IMR-90 (cell line): ENCODE data around the gene ZBTB39. TPM values are rescaled to one million over a fixed set of nuclear protein-coding genes. Genes with fewer than 3 reads are reported as not detected.
"Not testable (repeated sequence)": the region's sequence is repeated elsewhere in the genome, so short reads cannot be mapped to it uniquely, and the experiment has no call there.

Source experiments
- ATAC-seq: fragments of 200-7000 bp; cut with Tn5 transposase; 2 replicates; pipeline ENCODE4 v1.9.1; 2020; ENCODE audit warnings: low read depth, mild to moderate bottlenecking, moderate library complexity
- BruUV-seq: library from RNA; stranded (reverse); fragments of 400-500 nt; replicated peaks from 2 replicates; lab custom pipeline; 2021; lab: Mats Ljungman, UMichigan
- CTCF ChIA-PET: fragments of 300-600 bp; formaldehyde crosslinking; extraction: SDS; loops from one replicate; lab custom pipeline; 2021; ENCODE audit warnings: antibody characterized with exemption; lab: Yijun Ruan, JAX
- POLR2A ChIA-PET: fragments of 300-600 bp; sonication (Branson Sonifier 250); formaldehyde crosslinking; loops from one replicate; lab custom pipeline; 2022; ENCODE audit warnings: antibody characterized with exemption; ENCODE audit not compliant: unreplicated experiment; lab: Charles Lee
- DNase-seq: peaks from one replicate; pipeline ENCODE4 v3.0.0; 2013
- H2AFZ ChIP-seq: replicated peaks from 2 replicates; pipeline ENCODE3; 2013; ENCODE audit warnings: low read length, mild to moderate bottlenecking; ENCODE audit not compliant: poor library complexity
- H2AK5ac ChIP-seq: 2 replicates; pipeline ENCODE4 v1.6.1; 2013; ENCODE audit warnings: low read depth, low read length, inconsistent platforms
- H2AK9ac ChIP-seq: replicated peaks from 2 replicates; pipeline ENCODE3; 2013; ENCODE audit warnings: mild to moderate bottlenecking, low read depth, low read length, moderate library complexity; ENCODE audit not compliant: poor library complexity
- H2BK120ac ChIP-seq: 2 replicates; pipeline ENCODE4 v1.6.1; 2013; ENCODE audit warnings: low read depth, low read length, inconsistent platforms
- H2BK15ac ChIP-seq: 3 replicates; pipeline ENCODE4 v1.6.1; 2013; ENCODE audit warnings: low read depth, low read length, inconsistent platforms
- H2BK20ac ChIP-seq: 2 replicates; pipeline ENCODE4 v1.6.1; 2013; ENCODE audit warnings: low read depth, mild to moderate bottlenecking, inconsistent platforms, low read length, moderate library complexity
- H2BK5ac ChIP-seq: 2 replicates; pipeline ENCODE4 v1.6.1; 2013; ENCODE audit warnings: mild to moderate bottlenecking, low read depth, low read length, inconsistent platforms; ENCODE audit not compliant: poor library complexity, severe bottlenecking
- H3K14ac ChIP-seq: replicated peaks from 2 replicates; pipeline ENCODE4 v1.6.1; 2013; ENCODE audit warnings: low read depth, low read length, inconsistent platforms
- H3K18ac ChIP-seq: 2 replicates; pipeline ENCODE4 v1.6.1; 2013; ENCODE audit warnings: low read depth, low read length, control low read depth
- H3K23ac ChIP-seq: 2 replicates; pipeline ENCODE4 v1.6.1; 2013; ENCODE audit warnings: low read depth, low read length, inconsistent platforms
- H3K27ac ChIP-seq: 2 replicates; pipeline ENCODE4 v1.5.1; 2013; ENCODE audit warnings: mild to moderate bottlenecking, control low read depth, low read length; ENCODE audit not compliant: insufficient read depth
- H3K27me3 ChIP-seq: 2 replicates; pipeline ENCODE4 v1.6.1; 2013; ENCODE audit warnings: low read length; ENCODE audit not compliant: control insufficient read depth, insufficient read depth
- H3K36me3 ChIP-seq: 2 replicates; pipeline ENCODE4 v1.6.1; 2013; ENCODE audit warnings: low read length, mixed read lengths; ENCODE audit not compliant: control insufficient read depth, insufficient read depth
- H3K4ac ChIP-seq: 2 replicates; pipeline ENCODE4 v1.6.1; 2013; ENCODE audit warnings: low read depth, low read length, inconsistent platforms
- H3K4me1 ChIP-seq: 2 replicates; pipeline ENCODE4 v1.6.1; 2013; ENCODE audit warnings: low read length, mixed read lengths; ENCODE audit not compliant: control insufficient read depth, insufficient read depth
- H3K4me2 ChIP-seq: 2 replicates; pipeline ENCODE4 v1.6.1; 2013; ENCODE audit warnings: low read depth, mild to moderate bottlenecking, control low read depth, low read length, moderate library complexity
- H3K4me3 ChIP-seq: 2 replicates; pipeline ENCODE4 v1.5.1; 2013; ENCODE audit warnings: low read depth, mild to moderate bottlenecking, control low read depth, low read length, moderate library complexity; ENCODE audit not compliant: insufficient read depth
- H3K56ac ChIP-seq: 2 replicates; pipeline ENCODE4 v1.6.1; 2013; ENCODE audit warnings: low read length, inconsistent platforms; ENCODE audit not compliant: insufficient read depth; ENCODE audit errors: extremely low read depth
- H3K79me1 ChIP-seq, 2 experiments: 2 replicates each; pipeline ENCODE4 v1.6.1; 2013; ENCODE audit warnings: low read length in 2 of 2, inconsistent platforms in 1 of 2, low read depth in 1 of 2
- H3K9ac ChIP-seq: 2 replicates; pipeline ENCODE4 v1.6.1; 2013; ENCODE audit warnings: low read depth, low read length, control low read depth
- H3K9me1 ChIP-seq: 2 replicates; pipeline ENCODE4 v1.6.1; 2013; ENCODE audit warnings: low read length, inconsistent platforms; ENCODE audit not compliant: insufficient read depth
- H3K9me3 ChIP-seq: 2 replicates; pipeline ENCODE4 v1.6.1; 2013; ENCODE audit warnings: low read length; ENCODE audit not compliant: control insufficient read depth, insufficient read depth
- H4K20me1 ChIP-seq: 2 replicates; pipeline ENCODE4 v1.6.1; 2013; ENCODE audit warnings: low read length, inconsistent platforms; ENCODE audit not compliant: insufficient read depth
- H4K5ac ChIP-seq: 2 replicates; pipeline ENCODE4 v1.6.1; 2013; ENCODE audit warnings: mild to moderate bottlenecking, low read depth, low read length, control low read depth
- H4K8ac ChIP-seq, 2 experiments: 2 replicates each; pipeline ENCODE4 v1.6.1; 2013; ENCODE audit warnings: low read depth in 2 of 2, low read length in 2 of 2, control low read depth in 1 of 2, inconsistent platforms in 1 of 2
- H4K91ac ChIP-seq: 2 replicates; pipeline ENCODE4 v1.6.1; 2013; ENCODE audit warnings: low read depth, low read length, inconsistent platforms; ENCODE audit not compliant: insufficient read depth
- BHLHE40 ChIP-seq: fragments of 150-350 bp; IDR thresholded peaks from 2 replicates; pipeline ENCODE4 v1.6.1; 2016; ENCODE audit warnings: mild to moderate bottlenecking, low read depth, low read length
- CEBPB ChIP-seq: IDR thresholded peaks from 2 replicates; pipeline ENCODE4 v1.6.1; 2012; ENCODE audit warnings: low read depth, low read length, improper control_type of control experiment
- CHD1 ChIP-seq: IDR thresholded peaks from 2 replicates; pipeline ENCODE4 v1.6.1; 2012; ENCODE audit warnings: low read depth, low read length, improper control_type of control experiment
- FOS ChIP-seq: fragments of 150-350 bp; IDR thresholded peaks from 2 replicates; pipeline ENCODE4 v1.6.1; 2016; ENCODE audit warnings: low read depth, low read length
- RFX5 ChIP-seq: IDR thresholded peaks from 2 replicates; pipeline ENCODE4 v1.8.0; 2012; ENCODE audit warnings: low read depth, mild to moderate bottlenecking, low read length, moderate library complexity
- WGBS, 2 experiments: methylation state at CpG; one replicate each; pipeline versions ENCODE4 v1.1.5 to v1.1.7; 2013; ENCODE audit warnings: missing lambda C conversion rate in 2 of 2; ENCODE audit not compliant: insufficient read length in 1 of 2; ENCODE audit errors: extremely low coverage in 2 of 2; 5-methylcytosine and 5-hydroxymethylcytosine counted together
- dilution Hi-C: fragments of 300-500 bp; cut with HindIII; formaldehyde crosslinking; loops from one replicate; pipeline ENCODE4 v1.14.3; 2018; ENCODE audit warnings: low sequenced_read_pairs; ENCODE audit not compliant: unreplicated experiment
- in situ Hi-C: fragments of 300-500 bp; cut with MboI; formaldehyde crosslinking; loops from 3 replicates; pipeline ENCODE4 v1.14.3; 2019; ENCODE audit warnings: low sequenced_read_pairs, inconsistent platforms, mixed read lengths
- intact Hi-C: fragments of 100-400 bp; cut with micrococcal nuclease; formaldehyde crosslinking; loops from 2 replicates; pipeline ENCODE4 v1.10.0; 2022
- polyA plus RNA-seq, 3 experiments: library from polyadenylated mRNA; depleted of rRNA; stranded (reverse); fragments of >200 nt; gene quantifications; 2 replicates each; pipeline ENCODE4 v1.2.3, GENCODE V29; 2012; ENCODE audit warnings: low replicate concordance in 1 of 3
- total RNA-seq: library from RNA; depleted of rRNA; stranded (reverse); fragments of >200 nt; gene quantifications from 2 replicates; pipeline ENCODE4 v1.2.3, GENCODE V29; 2012
- TF ChIP-seq, protein P1 (sequence below): conservative IDR thresholded peaks from 2 replicates; pipeline ENCODE4 v1.5.1; 2012; ENCODE audit warnings: mild to moderate bottlenecking, low read depth, low read length, improper control_type of control experiment

The ZBTB39 gene
- total and polyA plus RNA-seq, 2 of the 4 experiments (the other 2 are of a cell fraction) = 4.0 to 5.2 TPM

DNA sequence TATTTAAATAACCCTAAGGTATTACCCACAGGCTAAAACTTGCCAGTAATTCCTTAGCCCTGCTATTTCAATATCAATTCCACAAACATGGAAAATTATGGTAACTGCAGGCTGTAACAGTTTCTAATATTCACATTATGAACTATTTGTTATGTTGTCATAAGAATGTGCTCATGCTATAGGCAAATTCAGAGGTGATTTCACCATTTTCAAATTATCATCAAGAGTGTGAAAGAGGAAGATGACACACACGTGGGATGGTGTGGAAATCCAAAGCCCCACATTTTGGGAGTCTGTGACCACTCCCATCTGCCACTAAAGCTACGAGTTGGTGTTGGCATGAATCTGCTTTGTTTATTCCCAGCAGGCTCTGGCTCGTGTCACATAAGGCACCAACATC lies 49.5 kb upstream of the ZBTB39 start:
- Histone ChIP-seq H3K23ac (no peak overlapping the region), H3K27ac (no peak overlapping the region), H3K56ac (no peak overlapping the region), H3K4me3 (no peak overlapping the region), H3K14ac (no peak overlapping the region), H4K91ac (no peak overlapping the region), H2BK15ac (no peak overlapping the region), H3K4ac (no peak overlapping the region), H2BK120ac (no peak overlapping the region), H2BK5ac (no peak overlapping the region), H2AK5ac (no peak overlapping the region), H3K27me3 (peaks cover 2% of the 10 kb centered on the region; the same call in 1 of the 2 replicates), H3K9me1 (no peaks in the 10 kb centered on the region), H3K18ac (no peak overlapping the region), H3K36me3 (peaks cover 13% of the 10 kb centered on the region), H4K5ac (no peak overlapping the region), H2AFZ (no peak overlapping the region), H3K9me3 (no peaks in the 10 kb centered on the region), H4K20me1 (no peaks in the 10 kb centered on the region), H3K9ac (no peak overlapping the region), H3K4me1 (no peaks in the 10 kb centered on the region), H2BK20ac (no peak overlapping the region), H3K4me2 (no peak overlapping the region), H4K8ac (no peak overlapping the region), H3K79me1 (no peaks in the 10 kb centered on the region), H2AK9ac (no peak overlapping the region)
- ATAC-seq (no peak), DNase-seq (no peak)
- ChIA-PET CTCF (interaction anchor here (1.8 kb wide), 1 partner anchor 47 kb away, joined by 7 read pairs; no protein-coding TSS in a partner anchor), POLR2A (no interaction called here)
- intact Hi-C loops (no loop called here), in situ Hi-C loops (no loop called here), dilution Hi-C loops (no loop called here)
- no CpG with 5 or more reads among the region's 3 CpGs for whole genome bisulfite sequencing, 2 experiments
- BruUV-seq = no TSS peak
- no peak for TF ChIP-seq FOS
- TF ChIP-seq BHLHE40 = no peak
- TF ChIP-seq CHD1 = no peak
- TF ChIP-seq, protein P1, sequence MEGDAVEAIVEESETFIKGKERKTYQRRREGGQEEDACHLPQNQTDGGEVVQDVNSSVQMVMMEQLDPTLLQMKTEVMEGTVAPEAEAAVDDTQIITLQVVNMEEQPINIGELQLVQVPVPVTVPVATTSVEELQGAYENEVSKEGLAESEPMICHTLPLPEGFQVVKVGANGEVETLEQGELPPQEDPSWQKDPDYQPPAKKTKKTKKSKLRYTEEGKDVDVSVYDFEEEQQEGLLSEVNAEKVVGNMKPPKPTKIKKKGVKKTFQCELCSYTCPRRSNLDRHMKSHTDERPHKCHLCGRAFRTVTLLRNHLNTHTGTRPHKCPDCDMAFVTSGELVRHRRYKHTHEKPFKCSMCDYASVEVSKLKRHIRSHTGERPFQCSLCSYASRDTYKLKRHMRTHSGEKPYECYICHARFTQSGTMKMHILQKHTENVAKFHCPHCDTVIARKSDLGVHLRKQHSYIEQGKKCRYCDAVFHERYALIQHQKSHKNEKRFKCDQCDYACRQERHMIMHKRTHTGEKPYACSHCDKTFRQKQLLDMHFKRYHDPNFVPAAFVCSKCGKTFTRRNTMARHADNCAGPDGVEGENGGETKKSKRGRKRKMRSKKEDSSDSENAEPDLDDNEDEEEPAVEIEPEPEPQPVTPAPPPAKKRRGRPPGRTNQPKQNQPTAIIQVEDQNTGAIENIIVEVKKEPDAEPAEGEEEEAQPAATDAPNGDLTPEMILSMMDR = no peak
- no peak for TF ChIP-seq CEBPB
- TF ChIP-seq RFX5 = no peak

- H3K14ac ChIP-seq, H3K27me3 ChIP-seq, H3K9me3 ChIP-seq, H2BK20ac ChIP-seq, H4K8ac ChIP-seq, H2BK5ac ChIP-seq, BruUV-seq, H3K9me1 ChIP-seq, H2AK9ac ChIP-seq, DNase-seq, H3K4me3 ChIP-seq, H3K9ac ChIP-seq, H3K36me3 ChIP-seq, CTCF ChIA-PET, dilution Hi-C loops, POLR2A ChIA-PET, H4K5ac ChIP-seq, H2BK15ac ChIP-seq, H3K4ac ChIP-seq, H3K4me1 ChIP-seq, H3K27ac ChIP-seq, H3K18ac ChIP-seq, intact Hi-C loops, H2AFZ ChIP-seq, H3K23ac ChIP-seq, H3K56ac ChIP-seq, H2BK120ac ChIP-seq, H3K79me1 ChIP-seq, H4K20me1 ChIP-seq, H3K4me2 ChIP-seq, H4K91ac ChIP-seq, H2AK5ac ChIP-seq, ATAC-seq: not testable (repeated sequence)
- no CpG with 5 or more reads among the region's 4 CpGs for WGBS, 2 experiments
- in situ Hi-C loops = loop anchor here (5.0 kb wide), 1 partner anchor 37 kb away; the partner anchor contains the start of gene TAC3
These were observed 47.6 kb upstream of the ZBTB39 start for GRCh38 chr12:57053901-57054300.
